Measurements from ENCODE around the gene BUD23.

DNA sequence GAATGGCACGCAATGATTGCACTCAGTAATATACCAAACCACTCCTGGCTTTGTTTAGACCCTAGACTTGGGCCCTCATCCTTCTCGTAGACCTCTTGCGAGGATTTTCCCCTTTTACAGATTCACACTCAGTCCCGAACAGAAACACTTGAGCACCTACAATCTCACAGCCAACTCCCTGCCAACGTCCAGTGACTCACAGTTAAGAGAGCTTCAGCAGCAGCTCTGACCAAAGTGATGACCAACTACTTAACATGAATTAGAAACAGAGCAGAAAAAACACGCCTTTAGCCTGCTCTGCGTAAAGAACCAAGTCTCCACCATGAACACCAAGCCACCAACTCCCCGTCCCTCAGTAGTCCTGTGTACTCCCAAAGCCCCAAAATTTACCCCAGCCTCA lies 2.4 kb upstream of the BUD23 start:
- TF ChIP-seq, protein P1, sequence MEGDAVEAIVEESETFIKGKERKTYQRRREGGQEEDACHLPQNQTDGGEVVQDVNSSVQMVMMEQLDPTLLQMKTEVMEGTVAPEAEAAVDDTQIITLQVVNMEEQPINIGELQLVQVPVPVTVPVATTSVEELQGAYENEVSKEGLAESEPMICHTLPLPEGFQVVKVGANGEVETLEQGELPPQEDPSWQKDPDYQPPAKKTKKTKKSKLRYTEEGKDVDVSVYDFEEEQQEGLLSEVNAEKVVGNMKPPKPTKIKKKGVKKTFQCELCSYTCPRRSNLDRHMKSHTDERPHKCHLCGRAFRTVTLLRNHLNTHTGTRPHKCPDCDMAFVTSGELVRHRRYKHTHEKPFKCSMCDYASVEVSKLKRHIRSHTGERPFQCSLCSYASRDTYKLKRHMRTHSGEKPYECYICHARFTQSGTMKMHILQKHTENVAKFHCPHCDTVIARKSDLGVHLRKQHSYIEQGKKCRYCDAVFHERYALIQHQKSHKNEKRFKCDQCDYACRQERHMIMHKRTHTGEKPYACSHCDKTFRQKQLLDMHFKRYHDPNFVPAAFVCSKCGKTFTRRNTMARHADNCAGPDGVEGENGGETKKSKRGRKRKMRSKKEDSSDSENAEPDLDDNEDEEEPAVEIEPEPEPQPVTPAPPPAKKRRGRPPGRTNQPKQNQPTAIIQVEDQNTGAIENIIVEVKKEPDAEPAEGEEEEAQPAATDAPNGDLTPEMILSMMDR (IDR thresholded peaks at IDR 0.05): no peak
- no peak for TF ChIP-seq POLR2AphosphoS5 (IDR thresholded peaks at IDR 0.05)
- TF ChIP-seq POLR2A (IDR thresholded peaks at IDR 0.05): no peak
- no peak for TF ChIP-seq EP300 (IDR thresholded peaks at IDR 0.05)

Measured in upper lobe of left lung (tissue), 4 donors.